ENCODE results near the gene DUSP3. TPM values are rescaled to one million over a fixed set of nuclear protein-coding genes. Genes with fewer than 3 reads are reported as not detected.

DUSP3 gene
- polyA plus RNA-seq, 1 donor from 2014 or later: 38.8 TPM

GRCh38 chr17:43722870-43723665 is 55.7 kb downstream of the DUSP3 start:
- no peaks in the 10 kb centered on the region for H4K20me1 ChIP-seq (ENCODE audit: insufficient read depth)
- no peaks in the 10 kb centered on the region for H3K9me2 ChIP-seq (ENCODE audit: insufficient read depth, low read length)
- TF ChIP-seq POLR2AphosphoS5 (IDR thresholded peaks at IDR 0.05) (no peak), RAD21 (conservative IDR thresholded peaks at IDR 0.05) (no peak), EP300 (conservative IDR thresholded peaks at IDR 0.05; ENCODE audit: poor library complexity, severe bottlenecking) (no peak), MXI1 (conservative IDR thresholded peaks at IDR 0.05; ENCODE audit: poor library complexity, severe bottlenecking) (no peak), REST (IDR thresholded peaks at IDR 0.05; ENCODE audit: borderline replicate concordance) (no peak), CTCF (IDR thresholded peaks at IDR 0.05; ENCODE audit: poor library complexity, severe bottlenecking) (no peak), EZH2 (IDR thresholded peaks at IDR 0.05; ENCODE audit: borderline replicate concordance, insufficient read depth, low read length, poor library complexity, severe bottlenecking) (no peak), TAF1 (IDR thresholded peaks at IDR 0.05; ENCODE audit: low read depth) (no peak), SMC3 (conservative IDR thresholded peaks at IDR 0.05; ENCODE audit: poor library complexity) (no peak)
- H3K4me3 ChIP-seq (ENCODE audit: low read length): no peak overlapping the region
- H3K4me2 ChIP-seq (ENCODE audit: low read length): no peak overlapping the region
- H3K36me3 ChIP-seq (ENCODE audit: insufficient read depth, low read length): no peaks in the 10 kb centered on the region
- H3K27ac ChIP-seq (ENCODE audit: low read length): no peak overlapping the region
- H3K79me2 ChIP-seq (replicated peaks; ENCODE audit: insufficient read depth, low read length): no peaks in the 10 kb centered on the region
- H3K9ac ChIP-seq (ENCODE audit: low read length): no peak overlapping the region
- no peaks in the 10 kb centered on the region for H3K9me3 ChIP-seq (ENCODE audit: low read length)
- no peaks in the 10 kb centered on the region for H3F3A ChIP-seq (ENCODE audit: insufficient read depth, low read length, poor library complexity, severe bottlenecking)
- H2AFZ ChIP-seq (ENCODE audit: low read depth, low read length): no peak overlapping the region
- peaks cover 10% of the 10 kb centered on the region for H3K27me3 ChIP-seq (ENCODE audit: insufficient read depth, low read depth, low read length)

GRCh38 chr17:43722269-43722619 is 56.5 kb downstream of the DUSP3 start:
- Histone ChIP-seq H3K4me3 (ENCODE audit: low read length) (no peak overlapping the region), H3K27ac (ENCODE audit: low read length) (no peak overlapping the region), H3K9ac (ENCODE audit: low read length) (no peak overlapping the region), H3K9me2 (ENCODE audit: insufficient read depth, low read length) (no peaks in the 10 kb centered on the region), H2AFZ (ENCODE audit: low read depth, low read length) (no peak overlapping the region), H3K27me3 (ENCODE audit: insufficient read depth, low read depth, low read length) (peaks cover 10% of the 10 kb centered on the region), H3K4me2 (ENCODE audit: low read length) (no peak overlapping the region), H3K9me3 (ENCODE audit: low read length) (no peaks in the 10 kb centered on the region), H3K79me2 (replicated peaks; ENCODE audit: insufficient read depth, low read length) (no peaks in the 10 kb centered on the region), H4K20me1 (ENCODE audit: insufficient read depth) (no peaks in the 10 kb centered on the region), H3K36me3 (ENCODE audit: insufficient read depth, low read length) (no peaks in the 10 kb centered on the region), H3F3A (ENCODE audit: insufficient read depth, low read length, poor library complexity, severe bottlenecking) (no peaks in the 10 kb centered on the region)
- TF ChIP-seq RAD21 (conservative IDR thresholded peaks at IDR 0.05): no peak
- TF ChIP-seq CTCF (IDR thresholded peaks at IDR 0.05; ENCODE audit: poor library complexity, severe bottlenecking): no peak
- TF ChIP-seq MXI1 (conservative IDR thresholded peaks at IDR 0.05; ENCODE audit: poor library complexity, severe bottlenecking): no peak
- no peak for TF ChIP-seq EP300 (conservative IDR thresholded peaks at IDR 0.05; ENCODE audit: poor library complexity, severe bottlenecking)
- no peak for TF ChIP-seq EZH2 (IDR thresholded peaks at IDR 0.05; ENCODE audit: borderline replicate concordance, insufficient read depth, low read length, poor library complexity, severe bottlenecking)
- TF ChIP-seq TAF1 (IDR thresholded peaks at IDR 0.05; ENCODE audit: low read depth): no peak
- TF ChIP-seq POLR2AphosphoS5 (IDR thresholded peaks at IDR 0.05): no peak
- no peak for TF ChIP-seq SMC3 (conservative IDR thresholded peaks at IDR 0.05; ENCODE audit: poor library complexity)
- TF ChIP-seq REST (IDR thresholded peaks at IDR 0.05; ENCODE audit: borderline replicate concordance): no peak

All from neural cell (in vitro differentiated cells).